ENCODE measurements around the gene NRG2.
A peak's percentile ranks its signal among the peaks of the same experiment; 100 is the strongest.

NRG2 gene

DNA sequence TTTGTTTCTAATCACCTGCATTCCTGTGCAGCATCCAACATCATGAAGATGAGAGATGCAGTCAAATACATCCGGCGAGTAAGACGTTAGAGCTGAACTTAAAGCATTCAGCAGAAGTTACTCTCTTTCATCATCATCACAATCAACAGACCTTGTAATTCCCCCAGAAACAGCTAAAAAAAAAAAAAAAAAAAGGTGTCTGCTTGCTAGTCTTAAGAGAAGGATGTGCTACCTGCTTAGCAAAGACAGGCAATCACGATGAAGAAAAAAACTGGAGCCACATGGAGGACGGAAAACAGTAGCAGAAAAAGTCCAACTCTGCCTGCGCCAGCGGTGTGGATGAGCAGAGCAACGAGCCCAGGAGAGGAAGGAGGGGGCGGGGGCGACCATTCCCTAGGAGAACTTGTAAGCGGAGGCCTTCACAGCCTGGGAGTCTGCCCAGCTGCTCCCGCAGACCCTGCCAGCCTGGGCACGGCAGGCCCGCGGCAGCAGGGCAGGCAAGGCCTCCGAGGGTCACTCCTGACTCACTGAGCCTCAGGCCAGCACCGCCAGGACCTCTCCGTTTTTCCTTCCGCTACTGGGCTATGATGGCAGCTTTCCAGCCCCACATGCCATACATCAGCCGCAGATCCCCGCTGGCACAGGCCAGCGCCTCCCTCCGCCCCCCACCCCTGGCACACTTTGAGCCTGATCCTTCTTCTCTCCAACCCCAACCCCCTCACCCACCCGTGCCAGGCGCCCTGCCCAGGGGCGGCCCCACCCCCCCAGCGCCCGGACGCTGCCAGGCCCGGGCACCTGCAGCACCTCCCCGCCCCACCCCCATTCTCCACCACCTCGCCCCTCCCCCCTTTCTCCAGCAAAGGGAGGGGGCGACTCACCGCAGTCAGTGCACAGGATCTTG, 1.4 kb downstream of the NRG2 start:
- TF ChIP-seq, protein P1, sequence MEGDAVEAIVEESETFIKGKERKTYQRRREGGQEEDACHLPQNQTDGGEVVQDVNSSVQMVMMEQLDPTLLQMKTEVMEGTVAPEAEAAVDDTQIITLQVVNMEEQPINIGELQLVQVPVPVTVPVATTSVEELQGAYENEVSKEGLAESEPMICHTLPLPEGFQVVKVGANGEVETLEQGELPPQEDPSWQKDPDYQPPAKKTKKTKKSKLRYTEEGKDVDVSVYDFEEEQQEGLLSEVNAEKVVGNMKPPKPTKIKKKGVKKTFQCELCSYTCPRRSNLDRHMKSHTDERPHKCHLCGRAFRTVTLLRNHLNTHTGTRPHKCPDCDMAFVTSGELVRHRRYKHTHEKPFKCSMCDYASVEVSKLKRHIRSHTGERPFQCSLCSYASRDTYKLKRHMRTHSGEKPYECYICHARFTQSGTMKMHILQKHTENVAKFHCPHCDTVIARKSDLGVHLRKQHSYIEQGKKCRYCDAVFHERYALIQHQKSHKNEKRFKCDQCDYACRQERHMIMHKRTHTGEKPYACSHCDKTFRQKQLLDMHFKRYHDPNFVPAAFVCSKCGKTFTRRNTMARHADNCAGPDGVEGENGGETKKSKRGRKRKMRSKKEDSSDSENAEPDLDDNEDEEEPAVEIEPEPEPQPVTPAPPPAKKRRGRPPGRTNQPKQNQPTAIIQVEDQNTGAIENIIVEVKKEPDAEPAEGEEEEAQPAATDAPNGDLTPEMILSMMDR (IDR thresholded peaks at IDR 0.05; ENCODE audit: insufficient read depth, low read depth, low read length, missing control alignments): no peak
- peak overlapping the region; percentile 89 for H3K4me3 ChIP-seq (ENCODE audit: low read depth, low read length)
- DNase-seq (ENCODE audit: low read depth): peak; percentile 49

- H3K4me3 ChIP-seq (ENCODE audit: low read depth, low read length): peak overlapping the region; percentile 89
- DNase-seq (ENCODE audit: low read depth): peak; percentile 30
- TF ChIP-seq, protein P1 (IDR thresholded peaks at IDR 0.05; ENCODE audit: insufficient read depth, low read depth, low read length, missing control alignments): no peak
Observed at GRCh38 chr5:140041099-140041491, 2.0 kb downstream of the NRG2 start.

DNA sequence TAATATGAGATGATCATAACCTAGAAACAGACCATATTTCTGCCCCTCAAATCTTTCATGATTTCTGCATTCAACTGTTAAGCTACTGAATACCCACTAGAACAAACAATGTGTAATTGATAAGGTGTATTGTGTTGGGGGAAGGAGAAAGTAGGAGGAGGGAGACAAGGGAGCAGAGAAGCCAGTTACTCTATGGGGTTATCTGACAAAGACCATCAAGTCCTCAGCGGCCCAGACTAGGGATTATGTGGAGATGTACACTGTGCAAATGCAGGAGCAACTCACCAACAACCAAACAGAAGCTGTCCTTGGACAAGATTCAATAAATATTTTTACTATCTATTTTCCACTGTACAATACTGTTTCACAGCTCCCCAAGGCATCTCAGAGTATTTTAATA, 2.7 kb downstream of the NRG2 start:
- H3K4me3 ChIP-seq (ENCODE audit: low read depth, low read length): peak overlapping the region; percentile 89
- no peak for DNase-seq (ENCODE audit: low read depth)
- TF ChIP-seq, protein P1 (IDR thresholded peaks at IDR 0.05; ENCODE audit: insufficient read depth, low read depth, low read length, missing control alignments): no peak

DNA sequence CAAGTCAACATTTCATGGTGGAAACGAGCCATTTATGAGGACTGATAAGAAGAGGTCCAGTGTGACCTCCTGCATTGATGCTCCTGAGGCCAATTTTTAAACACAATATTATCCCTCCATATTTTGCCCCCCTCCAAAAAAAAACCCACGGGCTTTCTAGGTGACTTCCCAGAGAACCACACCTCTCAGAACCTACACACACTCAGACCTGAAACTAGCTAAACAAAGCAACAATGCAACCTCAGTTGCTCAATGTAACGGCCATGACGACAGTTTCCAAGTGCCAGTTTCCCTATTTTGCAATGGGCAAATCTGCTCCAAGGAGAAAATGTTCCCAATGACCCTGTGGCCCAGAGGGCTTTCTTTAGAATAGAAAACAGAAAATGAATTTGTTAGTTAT, 3.5 kb downstream of the NRG2 start:
- TF ChIP-seq, protein P1 (IDR thresholded peaks at IDR 0.05; ENCODE audit: insufficient read depth, low read depth, low read length, missing control alignments): no peak
- DNase-seq (ENCODE audit: low read depth): peak; percentile 70
- peak overlapping the region; percentile 89 for H3K4me3 ChIP-seq (ENCODE audit: low read depth, low read length)

GRCh38 chr5:140038373-140038957, 4.6 kb downstream of the NRG2 start:
- TF ChIP-seq, protein P1 (IDR thresholded peaks at IDR 0.05; ENCODE audit: insufficient read depth, low read depth, low read length, missing control alignments): no peak
- DNase-seq (ENCODE audit: low read depth): peak; percentile 63
- peak overlapping the region; percentile 89 for H3K4me3 ChIP-seq (ENCODE audit: low read depth, low read length)

GRCh38 chr5:140037012-140037411, 6.1 kb downstream of the NRG2 start:
- TF ChIP-seq, protein P1 (IDR thresholded peaks at IDR 0.05; ENCODE audit: insufficient read depth, low read depth, low read length, missing control alignments): no peak
- H3K4me3 ChIP-seq (ENCODE audit: low read depth, low read length): no peak overlapping the region
- no peak for DNase-seq (ENCODE audit: low read depth)

Measured in GM12865 (cell line).